Activated CD4-positive, alpha-beta T cell treated with anti-CD3 and anti-CD28 coated beads, Interleukin-2, Interleukin-6, amounts not matched to agents 100 ng/mL and 50 ng/mL, durations not matched to agents 16 hours and 8 hours (primary cell): ENCODE results near the gene MLLT10.

Experiments
- DNase-seq: peaks from one replicate; pipeline ENCODE4 v3.0.0-alpha.2; 2020

MLLT10 gene

GRCh38 chr10:21501731-21502347 lies 32.2 kb upstream of the MLLT10 start:
- DNase-seq, result no peak

- DNase-seq, result no peak
Observed at GRCh38 chr10:21502348-21502740, 31.7 kb upstream of the MLLT10 start.

DNA sequence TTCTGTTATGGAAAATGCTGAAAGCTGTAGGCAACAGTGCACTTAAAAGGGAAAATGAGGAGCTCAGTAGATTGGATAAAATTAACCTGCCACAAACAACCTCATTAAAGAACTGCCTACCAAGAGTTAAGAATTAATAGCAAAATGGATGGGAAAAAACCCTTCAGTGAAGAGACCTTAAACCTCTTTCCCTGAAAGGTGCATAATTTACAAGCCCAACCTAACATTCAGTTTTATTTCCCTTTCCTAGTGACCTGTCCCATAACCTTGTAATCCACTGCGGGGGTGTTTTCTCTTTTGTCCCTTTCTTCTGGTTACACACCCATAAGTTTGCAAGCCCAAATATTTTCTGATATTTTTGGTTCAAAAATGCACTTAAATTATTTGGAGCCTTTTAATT lies 30.5 kb upstream of the MLLT10 start:
- DNase-seq, result no peak

DNA sequence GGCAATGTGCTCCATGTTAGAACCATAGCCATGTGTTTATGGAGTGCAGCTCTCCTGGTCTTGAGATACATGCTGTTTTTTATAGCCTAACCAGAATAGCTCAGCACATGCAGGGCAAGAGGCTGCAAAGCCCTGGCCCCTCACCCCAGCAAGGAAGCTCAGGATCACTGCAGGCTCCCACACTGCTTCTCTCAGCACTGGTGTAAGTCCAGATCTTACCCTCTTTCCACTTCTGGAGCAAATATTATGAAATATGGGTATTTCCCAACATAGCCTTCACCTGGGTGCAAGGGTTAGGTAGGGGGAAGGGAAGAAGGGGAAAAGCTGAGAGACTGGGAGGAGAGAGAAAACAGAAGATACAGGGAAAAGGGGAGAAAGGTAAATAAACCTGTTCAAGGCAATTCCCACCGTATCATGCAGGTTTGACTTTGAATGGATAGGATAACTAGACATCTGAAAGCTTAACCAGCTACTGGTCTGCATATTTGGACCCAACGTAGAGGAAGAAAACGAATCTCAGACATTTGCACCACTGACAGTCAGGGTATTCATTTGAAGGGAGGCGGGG lies 28.2 kb upstream of the MLLT10 start:
- DNase-seq, result no peak

- no peak for DNase-seq
Observed at GRCh38 chr10:21506351-21506750, 27.7 kb upstream of the MLLT10 start.

- DNase-seq, result no peak
Observed at GRCh38 chr10:21507150-21507549, 26.9 kb upstream of the MLLT10 start.

GRCh38 chr10:21508706-21509331 lies 25.2 kb upstream of the MLLT10 start:
- DNase-seq, result no peak

DNA sequence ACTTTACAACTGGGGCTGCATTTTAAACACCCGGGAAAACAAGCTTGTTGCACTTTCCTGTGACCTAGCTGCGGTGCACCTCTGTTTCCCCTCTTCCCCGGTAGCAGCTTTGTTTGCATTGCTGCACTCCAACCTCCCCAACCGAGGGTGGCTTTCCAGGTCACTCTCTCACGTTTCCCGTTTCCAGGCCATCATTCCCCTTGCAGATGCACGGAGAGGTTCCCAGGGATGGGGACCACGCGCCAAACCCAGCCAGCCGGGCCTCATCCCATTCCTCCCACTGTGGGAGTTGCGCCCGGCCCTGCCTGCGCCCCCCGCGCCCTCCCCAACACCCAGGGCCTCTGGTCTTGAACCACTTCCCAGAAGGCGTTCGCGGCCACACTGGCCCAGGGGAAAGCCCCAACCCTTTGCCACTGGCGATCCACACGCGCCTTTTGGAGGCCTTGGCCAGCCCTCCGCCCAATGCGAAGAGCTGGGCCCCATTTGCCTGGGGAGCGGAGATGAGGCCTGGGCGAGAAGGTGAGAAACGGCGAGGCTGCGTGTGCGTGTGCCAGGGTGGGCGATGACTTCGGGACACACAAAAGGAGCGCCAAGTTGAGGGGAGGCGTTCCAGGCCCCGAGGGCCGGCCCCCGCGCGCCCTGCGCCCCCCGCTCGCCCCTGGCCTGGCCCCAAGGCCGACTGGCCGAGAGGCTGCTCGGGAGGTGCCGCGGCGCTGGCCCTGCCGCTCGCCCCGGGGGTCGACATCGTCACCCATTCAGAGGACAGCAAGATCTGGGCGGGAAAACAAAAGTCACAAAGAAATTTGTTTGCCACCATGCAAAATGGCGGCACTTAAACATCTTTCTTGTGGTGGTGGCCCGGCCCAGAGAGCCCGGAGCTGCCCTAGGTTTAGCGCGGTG lies 24.4 kb upstream of the MLLT10 start:
- no peak for DNase-seq

- DNase-seq, result no peak
Observed at GRCh38 chr10:21510241-21511094, 23.6 kb upstream of the MLLT10 start.

- no peak for DNase-seq
Observed at GRCh38 chr10:21511095-21511570, 22.9 kb upstream of the MLLT10 start.

DNA sequence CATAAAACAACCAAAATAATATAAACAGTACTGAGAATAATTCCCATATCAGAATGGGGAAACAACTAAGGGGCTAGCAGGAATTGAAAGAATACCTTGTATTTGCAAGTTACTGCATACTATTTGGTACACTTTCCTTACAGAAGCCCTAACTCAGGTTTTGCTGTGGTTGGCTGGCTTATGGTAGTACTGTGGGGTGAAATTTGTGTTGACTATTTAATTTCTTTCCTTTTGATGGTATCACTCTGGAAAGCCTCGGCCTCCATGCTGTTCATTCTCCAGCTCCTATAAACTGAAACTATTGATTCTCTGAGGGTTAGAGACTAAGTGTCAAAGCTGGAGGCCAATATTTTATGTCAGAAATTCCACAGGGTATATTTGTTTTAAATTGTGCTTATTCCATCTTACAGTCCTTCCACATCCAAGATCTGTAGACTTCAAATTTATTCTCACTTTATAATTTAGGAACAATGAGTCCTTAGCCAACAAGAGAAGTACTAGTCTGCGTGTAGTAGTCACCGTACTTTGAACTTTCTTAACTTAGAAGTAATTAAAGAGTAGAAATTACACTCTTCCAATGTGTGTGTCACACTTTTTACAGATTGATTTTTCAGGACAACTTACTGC lies 22.0 kb upstream of the MLLT10 start:
- DNase-seq, result no peak

DNA sequence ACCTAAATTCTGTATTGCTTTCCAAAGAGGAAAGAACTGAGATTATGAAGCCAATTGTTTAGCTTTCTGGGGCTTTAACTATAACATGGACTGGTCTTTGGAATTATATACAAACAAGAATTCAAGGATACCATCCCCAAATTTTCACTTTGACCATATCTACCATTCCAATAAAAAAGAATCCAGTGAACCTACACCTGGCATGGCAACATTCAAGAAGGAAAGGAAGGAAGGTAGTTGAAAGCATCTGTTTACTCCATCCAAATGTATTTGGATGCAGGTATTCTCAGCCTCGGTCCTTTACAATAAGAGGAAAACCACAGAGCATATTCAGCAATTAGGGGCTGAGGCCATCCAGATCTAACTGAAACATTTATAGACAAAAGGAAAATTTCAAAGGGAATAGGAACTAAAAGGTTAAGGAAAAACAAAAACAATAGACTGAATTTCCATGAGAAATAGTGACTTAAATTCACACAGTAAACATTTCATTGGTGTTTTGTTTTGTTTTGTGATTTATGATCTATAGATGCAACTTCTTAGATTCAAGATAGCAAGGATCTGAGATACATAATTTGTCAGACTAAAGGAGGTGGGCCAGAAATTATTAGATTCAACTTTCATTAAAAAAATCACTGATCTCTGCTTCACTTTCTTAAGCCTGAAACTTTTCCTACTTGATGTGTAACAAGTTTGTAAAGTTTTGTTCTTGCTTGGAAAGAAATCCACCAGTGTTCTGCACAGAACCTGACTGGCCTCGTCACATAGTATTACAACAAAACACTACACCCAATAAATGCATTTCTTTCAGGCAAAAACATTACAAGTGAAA lies 21.2 kb upstream of the MLLT10 start:
- DNase-seq, result no peak

- no peak for DNase-seq
Observed at GRCh38 chr10:21513405-21513788, 20.6 kb upstream of the MLLT10 start.

GRCh38 chr10:21514129-21514817 lies 19.8 kb upstream of the MLLT10 start:
- DNase-seq, result no peak

GRCh38 chr10:21514818-21515351 lies 19.1 kb upstream of the MLLT10 start:
- DNase-seq, result no peak

DNA sequence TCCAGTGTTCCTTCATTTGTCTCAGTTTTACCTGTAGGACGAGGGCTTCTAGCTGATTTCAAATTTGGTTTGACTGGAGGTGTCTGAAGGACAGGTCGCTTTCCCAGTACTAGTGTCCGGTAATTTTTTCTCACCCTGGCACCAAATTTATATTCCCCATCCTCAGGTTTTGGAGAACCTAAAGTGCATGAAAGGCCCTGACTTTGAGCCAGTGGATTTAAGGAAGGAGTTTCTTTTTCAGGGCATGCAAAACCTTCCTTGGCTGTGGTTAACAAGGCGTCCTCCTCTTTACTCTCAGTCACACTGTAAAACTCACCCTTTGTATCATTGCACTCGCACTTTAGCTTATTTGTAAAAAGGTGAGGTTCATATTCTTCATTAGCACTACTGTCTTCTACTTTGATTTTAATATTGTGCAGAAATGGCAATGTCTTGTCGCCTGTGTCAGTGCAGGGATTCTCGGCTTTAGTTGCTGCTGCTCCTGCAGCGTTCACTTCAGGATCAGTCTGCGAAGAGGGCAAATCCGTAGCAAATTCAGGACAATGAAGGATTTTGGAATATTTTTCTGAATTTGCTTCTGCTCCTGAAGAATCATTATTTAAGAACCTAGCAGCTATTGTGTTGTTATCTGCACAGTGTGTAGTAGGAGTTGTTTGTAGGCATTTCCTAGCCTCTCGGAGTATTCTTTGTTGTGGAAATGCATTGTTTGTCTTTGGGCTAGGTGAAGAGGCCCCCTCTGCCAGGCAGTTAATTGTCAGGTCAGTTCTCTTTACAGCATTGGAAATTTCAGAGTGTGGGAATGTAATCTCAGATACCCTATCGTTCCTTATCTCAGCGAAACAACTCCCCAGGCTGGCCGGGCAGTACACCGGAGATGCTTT lies 18.4 kb upstream of the MLLT10 start:
- DNase-seq, result no peak

DNA sequence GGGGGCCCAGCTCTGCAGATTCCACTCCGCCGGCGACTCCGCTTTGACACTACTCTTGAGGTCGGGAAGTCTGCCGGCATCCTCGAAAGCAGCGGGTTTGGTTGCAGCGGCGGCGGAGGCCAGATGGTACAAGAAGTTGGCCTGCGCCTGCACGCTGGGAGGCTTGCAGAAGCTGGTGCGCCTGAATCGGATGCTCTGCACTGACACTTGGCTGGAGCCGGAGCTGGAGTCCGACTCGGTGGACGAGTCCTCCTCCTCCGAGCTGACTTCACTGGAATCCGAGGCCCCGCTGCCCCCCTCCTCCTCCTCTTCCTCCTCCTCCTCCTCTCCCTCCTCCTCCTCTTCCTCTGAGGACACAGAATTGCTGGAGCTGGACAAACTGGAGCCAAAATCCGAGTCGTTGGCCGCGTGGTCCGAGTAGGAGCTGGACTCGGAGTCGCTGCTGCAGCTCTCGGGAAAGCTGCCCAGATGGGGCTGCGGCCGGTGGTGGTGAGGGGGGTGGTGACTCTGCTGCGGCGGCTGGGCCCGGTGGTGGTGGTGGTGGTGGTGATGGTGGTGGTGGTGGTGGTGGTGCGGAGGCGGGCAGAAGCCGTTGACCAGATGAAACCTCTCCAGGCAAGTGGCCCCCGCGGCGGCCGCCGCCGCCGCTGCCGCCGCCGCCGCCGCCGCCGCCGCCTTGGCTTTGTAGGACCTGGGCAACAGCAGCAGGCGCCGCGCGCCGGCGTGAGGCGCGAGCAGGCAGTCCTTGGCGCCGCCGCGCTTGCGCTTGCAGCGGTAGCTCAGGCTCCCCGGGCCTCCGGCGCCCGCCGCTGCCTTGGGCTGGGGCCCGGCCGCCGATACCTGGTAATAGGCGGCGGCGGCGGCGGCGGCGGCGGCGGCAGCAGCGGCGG lies 17.5 kb upstream of the MLLT10 start:
- DNase-seq, result peak; percentile 65
